HG02943 (cell line): ENCODE data around the gene EVC2.

Source experiments
- ATAC-seq: cut with Tn5 transposase; IDR thresholded peaks from one replicate; pipeline ENCODE4 v1.9.1; 2021; ENCODE audit warnings: mild to moderate bottlenecking, low read depth, moderate library complexity; ENCODE audit not compliant: unreplicated experiment

EVC2 gene

GRCh38 chr4:5571646-5572045 lies 136.7 kb downstream of the EVC2 start:
- no peak for ATAC-seq

DNA sequence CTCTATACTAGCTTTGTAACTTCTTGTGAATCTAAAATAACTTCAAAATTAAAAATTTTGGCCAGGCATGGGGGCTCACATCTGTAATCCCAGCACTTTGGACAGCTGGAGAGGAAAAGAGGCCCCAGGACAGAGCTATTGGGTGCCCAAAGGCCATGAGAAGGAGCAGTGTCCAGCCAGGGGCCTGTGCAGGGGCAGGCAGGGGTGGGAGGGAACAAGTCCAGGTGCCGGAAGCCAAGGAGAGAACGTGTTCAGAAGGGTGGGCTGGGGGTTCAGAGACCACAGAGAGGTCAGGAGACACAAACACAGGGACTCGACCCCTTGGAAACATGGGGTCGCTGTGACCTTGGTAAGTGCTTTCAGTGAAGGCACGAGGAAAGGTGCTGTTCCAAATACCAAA lies 138.9 kb downstream of the EVC2 start:
- ATAC-seq = no peak

DNA sequence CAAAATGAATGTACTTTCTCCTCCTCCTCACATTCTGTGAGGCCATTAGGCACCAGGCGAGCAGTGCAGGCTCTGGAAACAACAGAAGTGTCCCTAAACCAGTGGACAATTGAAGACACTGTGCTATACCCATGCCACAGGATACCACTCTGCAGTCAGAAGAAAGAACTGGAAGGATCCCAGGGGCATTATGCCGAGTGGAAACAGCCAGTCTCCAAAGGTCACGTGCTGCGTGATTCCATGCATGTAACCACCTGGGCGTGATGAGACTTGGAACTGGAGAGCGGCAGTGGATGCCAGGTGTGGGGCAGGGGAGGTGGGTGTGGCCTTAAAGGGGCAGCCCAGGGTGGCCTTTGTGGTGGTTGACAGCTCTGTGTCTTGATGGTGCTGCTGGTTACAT lies 139.4 kb downstream of the EVC2 start:
- ATAC-seq = no peak

GRCh38 chr4:5568336-5568735 lies 140.0 kb downstream of the EVC2 start:
- ATAC-seq = no peak

GRCh38 chr4:5566991-5567390 lies 141.4 kb downstream of the EVC2 start:
- no peak for ATAC-seq

GRCh38 chr4:5566526-5566925 lies 141.8 kb downstream of the EVC2 start:
- ATAC-seq = no peak

DNA sequence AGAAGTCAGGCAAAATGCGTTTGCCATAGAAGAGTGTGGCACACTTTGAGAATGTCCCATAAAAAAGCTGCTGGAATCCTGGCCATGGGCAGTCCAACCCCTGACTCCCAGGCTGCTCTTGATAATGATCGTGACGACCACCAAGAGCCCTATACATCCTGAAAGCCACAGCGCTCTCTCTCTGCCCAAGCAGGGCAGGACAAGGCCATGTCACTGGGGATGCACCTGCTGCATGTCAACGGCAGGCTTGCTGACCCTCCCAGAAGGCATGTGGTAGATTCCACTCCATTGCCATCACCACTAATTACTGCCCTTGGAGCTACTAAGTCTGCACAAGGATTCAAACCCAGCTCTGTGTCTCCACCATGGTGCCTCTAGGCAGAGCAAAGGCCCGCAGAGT lies 144.5 kb downstream of the EVC2 start:
- no peak for ATAC-seq

DNA sequence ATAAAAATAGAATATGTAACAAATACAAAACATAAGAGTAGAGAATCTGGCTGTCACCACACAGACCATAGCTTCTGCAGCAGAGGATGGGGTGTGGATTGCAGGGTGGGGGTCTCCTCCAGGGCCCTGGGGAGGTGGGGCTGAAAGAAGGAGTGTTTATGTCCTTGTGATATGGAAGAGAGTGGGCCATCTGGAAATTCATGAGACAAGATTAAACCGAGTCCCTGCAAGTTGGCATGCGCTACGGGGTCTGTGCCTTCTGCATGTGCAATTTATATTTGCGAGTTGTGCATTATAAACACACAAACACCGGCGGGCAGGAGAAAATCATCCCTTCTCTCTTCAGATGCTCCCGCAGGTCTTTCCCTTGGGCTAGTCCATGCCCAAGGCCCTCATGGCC lies 145.9 kb downstream of the EVC2 start:
- ATAC-seq = no peak

DNA sequence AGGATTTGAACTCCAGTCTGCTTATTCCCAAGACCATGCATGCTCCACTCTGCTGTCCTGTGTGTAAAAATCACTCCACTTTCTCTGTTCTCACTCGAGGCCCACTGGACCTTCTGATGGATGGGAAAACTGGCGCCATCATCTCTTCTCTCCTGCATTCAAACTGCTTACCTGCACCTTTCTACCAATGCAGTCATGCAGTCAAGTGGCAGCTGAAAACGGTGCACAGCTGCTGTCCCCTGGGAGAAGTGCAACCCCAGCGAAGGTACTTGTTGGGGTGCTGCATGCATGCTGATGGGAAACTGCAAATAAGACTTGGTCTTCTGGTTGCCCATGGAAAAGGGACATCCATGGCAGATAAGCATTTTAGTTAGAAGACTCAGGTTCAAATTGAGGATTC lies 147.1 kb downstream of the EVC2 start:
- no peak for ATAC-seq

- ATAC-seq = no peak
These were observed 149.9 kb downstream of the EVC2 start for GRCh38 chr4:5558502-5558901.

- no peak for ATAC-seq
These were observed 154.0 kb downstream of the EVC2 start for GRCh38 chr4:5554376-5554775.

- no peak for ATAC-seq
These were observed 154.6 kb downstream of the EVC2 start for GRCh38 chr4:5553801-5554200.

- ATAC-seq = no peak
These were observed 155.9 kb downstream of the EVC2 start for GRCh38 chr4:5552451-5552850.

DNA sequence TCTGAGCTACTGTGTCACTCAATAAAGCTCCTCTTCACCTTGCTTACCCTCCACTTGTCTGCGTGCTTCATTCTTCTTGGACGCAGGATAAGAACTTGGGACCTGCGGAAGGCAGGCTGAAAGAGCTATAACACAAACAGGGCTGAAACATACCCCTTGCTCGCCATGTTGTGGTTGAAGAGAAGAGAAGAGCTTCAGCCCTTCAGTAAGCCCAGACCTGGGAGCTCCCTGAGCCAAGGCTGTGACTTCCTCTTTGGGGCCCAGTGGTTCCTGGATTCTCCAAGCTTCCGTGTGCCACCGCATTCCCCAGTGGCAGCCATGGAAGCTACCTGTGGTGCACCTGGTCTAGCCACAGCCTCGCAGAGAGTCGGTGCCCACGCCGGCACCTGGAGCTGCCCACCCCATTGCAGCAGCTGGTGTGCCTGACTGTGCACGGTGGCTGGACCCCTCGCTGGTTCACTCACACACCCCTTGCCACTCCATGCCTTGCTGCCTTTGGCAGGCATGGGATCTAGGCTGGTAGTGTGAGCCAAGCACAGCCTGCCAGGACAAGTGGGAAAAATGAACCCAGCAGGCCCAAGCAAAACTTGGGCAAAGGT lies 160.6 kb downstream of the EVC2 start:
- no peak for ATAC-seq

- ATAC-seq = no peak
These were observed 163.1 kb downstream of the EVC2 start for GRCh38 chr4:5545271-5545670.

- no peak for ATAC-seq
These were observed 163.6 kb downstream of the EVC2 start for GRCh38 chr4:5544762-5545161.

GRCh38 chr4:5543681-5544080 lies 164.7 kb downstream of the EVC2 start:
- ATAC-seq = no peak

DNA sequence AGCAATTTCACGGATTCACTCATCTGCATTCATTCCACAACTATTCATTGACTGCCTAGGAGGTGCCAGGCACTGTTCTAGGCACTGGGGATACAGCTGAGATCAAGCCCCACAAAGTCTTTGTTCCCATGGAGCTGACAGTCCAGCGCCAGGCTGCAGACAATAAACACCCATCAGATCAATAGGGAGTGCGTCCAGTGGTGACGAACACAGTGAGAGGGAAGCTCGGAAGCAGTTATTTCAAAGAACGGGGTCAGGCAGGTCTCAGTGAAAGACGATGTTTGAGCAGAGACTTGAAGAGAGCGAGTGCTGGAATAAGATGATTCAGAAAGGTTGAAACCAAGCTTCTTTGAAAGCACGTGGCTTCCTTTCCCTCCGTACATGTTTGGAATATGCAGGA lies 167.2 kb downstream of the EVC2 start:
- ATAC-seq = no peak

DNA sequence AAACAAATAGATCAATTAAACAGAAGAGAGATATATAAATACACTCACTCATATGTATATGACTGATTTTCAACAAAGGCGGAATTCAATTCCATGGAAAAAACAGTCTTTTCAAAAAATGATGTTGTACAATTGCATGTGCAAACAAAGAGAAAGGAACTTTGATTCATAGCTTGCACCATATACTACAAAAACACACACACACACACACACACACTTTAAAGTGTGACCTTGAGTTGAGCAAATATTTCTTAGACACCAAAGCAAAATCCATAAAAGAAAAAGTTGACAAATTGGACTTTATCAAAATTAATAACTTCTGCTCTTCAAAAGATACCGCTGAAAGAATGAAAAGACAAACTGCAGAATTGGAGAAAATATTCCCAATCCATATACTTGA lies 168.8 kb downstream of the EVC2 start:
- ATAC-seq = no peak

DNA sequence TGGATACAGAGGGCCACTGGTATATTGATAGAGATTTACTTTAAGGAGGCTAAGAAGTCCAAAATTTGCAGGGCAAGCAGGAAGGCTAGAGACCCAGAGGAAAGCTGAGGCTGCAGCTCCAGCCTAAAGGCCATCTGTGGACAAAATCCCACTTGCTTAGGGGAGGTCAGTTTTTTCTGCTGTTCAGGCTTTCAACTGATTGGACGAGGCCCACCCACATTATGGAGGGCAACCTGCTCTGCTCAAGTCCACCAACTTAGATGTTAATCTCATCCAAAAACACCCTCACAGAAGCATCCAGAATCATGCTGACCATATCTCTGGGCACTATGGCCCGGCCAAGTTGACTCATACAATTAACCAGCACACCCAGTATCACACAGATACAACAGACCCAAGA lies 176.3 kb downstream of the EVC2 start:
- ATAC-seq = no peak

DNA sequence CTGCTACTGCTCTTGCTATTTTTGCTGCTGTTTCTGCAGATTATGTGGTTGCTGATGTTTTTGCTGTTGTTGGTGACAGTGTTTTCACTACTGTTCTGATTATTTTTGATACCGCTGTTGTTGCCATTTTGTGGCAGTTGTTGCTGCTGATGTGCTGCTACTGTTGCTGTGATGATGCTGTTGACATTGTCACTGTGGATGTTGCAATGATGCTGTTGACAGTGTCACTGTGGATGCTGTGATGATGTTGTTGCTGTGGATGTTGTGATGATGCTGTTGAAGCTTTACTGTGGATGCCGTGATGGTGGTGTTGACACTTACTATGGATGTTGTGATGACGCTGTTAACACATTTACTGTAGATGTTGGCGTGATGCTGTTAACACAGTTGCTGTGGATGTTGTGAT lies 180.3 kb downstream of the EVC2 start:
- no peak for ATAC-seq

GRCh38 chr4:5527211-5527610 lies 181.1 kb downstream of the EVC2 start:
- no peak for ATAC-seq
